GM19035 (cell line): ENCODE results near the gene TTI1.
"Not testable (repeated sequence)": the region's sequence is repeated elsewhere in the genome, so short reads cannot be mapped to it uniquely, and the experiment has no call there.

Experiments
- ATAC-seq: cut with Tn5 transposase; IDR thresholded peaks from one replicate; pipeline ENCODE4 v1.9.1; 2021; ENCODE audit not compliant: unreplicated experiment

Gene TTI1

DNA sequence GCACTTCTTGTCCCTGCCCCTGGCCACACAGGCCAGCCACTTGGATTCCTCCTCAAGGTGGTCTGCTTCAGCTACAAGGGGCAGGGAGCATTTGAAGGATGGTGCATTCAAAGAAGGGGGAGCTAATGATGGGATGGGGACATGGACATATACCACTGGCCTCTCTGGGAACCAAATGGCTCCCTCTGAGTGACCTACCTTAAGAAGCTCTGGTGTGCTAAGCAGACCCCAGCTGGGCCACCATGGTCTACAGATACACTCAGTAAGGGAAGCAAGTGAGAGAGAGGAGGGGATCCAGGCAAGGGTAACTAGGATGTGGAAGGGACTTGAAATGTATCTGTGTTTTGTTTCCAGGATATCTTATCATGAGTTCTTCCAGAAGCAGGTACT is 62.4 kb downstream of the TTI1 start:
- ATAC-seq: no peak

DNA sequence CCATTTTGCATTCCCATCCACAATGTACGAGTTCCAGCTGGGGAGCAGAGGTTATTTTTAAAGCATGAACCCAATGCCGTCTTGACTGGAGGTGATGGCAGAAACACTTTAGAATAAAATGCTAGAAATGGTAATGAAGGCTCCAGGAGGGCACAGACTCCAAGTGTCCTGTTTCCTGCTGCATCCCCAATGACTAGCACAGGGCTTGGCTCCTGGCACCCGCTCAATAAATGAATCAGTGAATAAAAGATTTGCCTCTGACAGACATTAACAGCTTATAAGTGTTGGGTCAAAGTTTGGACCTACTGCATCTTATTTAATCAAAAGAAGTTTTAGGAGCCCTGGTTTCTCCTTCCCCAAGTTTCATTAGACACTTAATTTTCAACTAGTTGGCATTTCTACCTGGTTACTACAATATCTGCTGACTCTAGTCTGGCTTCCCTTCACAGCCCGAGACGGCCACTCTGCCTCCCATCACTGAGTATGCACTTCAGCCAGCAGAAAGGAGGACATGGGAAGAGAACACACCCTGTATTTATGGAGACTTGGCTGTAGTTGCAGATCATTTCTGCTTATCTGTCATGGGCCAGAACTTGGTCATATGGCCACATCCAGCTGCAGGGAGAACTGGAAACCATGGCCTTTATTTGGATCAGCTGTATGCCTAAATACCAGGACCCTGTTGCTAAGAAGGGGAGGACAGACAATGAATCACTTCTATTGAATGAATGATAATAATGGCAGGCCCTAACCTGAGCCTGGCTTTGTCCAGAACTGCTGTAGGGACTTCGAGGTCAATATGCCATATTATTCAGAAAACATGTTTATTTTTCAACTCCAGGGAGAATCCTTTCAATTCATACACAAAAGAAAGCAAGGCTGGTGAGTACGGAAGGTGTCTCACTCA is 63.1 kb downstream of the TTI1 start:
- no peak for ATAC-seq

- no peak for ATAC-seq
Measured at GRCh38 chr20:37968841-37969401, 64.3 kb downstream of the TTI1 start.

DNA sequence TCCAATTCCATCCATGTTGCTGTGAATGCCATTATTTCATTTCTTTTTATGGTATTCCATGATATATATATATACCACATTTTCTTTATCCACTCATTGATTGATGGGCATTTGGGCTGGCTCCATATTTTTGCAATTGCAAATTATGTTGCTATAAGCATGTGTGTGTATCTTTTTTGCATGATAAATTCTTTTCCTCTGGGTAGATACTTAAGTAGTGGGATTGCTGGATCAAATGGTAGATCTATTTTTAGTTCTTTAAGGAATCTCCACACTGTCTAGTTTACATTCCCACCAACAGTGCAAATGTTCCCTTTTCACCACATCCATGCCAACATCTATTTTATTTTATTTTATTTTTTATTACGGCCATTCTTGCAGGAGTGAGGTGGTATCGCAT is 69.8 kb downstream of the TTI1 start:
- ATAC-seq: not testable (repeated sequence)

DNA sequence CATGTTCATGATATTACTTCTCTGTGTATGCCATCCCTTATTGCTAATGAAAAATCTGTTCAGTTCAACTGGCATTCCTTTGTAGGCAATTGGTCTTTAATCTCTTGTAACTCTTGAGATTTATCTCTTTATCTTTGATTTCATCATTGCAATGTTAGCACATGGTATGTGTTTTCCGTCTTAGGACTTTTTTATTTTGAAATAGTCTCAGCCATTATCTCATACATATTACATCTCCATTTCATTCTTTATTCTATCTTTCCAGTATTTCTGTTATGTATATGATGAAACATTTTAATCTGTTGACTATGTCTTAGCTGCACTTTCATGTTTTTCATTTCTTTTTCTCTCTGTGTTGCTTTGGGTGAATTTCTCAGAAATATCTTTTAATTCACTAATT is 72.2 kb downstream of the TTI1 start:
- no peak for ATAC-seq

DNA sequence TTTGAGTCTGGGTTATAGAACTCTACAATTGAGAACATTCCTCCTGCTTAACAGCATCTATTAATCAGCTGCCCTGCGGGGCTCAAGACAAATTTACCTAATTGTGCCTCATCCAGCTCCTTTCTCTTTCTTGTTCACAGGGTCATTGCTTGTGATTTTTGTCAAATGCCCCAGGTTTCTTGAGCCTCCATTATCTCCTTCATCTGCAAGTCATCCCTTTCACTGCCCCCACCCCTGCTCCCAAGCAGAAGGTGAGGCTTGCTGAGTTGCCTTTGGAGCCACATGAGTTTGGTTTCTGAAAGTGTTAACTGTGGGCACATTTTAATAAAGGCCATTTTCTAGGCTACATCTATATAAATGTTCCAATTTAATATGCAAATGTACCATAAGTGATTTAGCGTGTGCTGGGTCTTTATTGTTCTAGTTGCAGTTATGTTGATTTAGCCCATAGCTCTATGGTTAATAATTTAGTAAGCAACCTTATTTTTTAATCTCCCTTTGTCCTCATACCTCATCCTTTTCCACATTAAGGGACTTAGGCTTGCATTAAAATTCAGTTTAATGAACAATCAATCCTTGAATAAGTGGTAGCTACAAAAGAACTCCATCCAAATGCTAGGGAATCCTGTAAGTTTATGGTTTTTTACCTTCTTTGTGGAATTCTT is 74.3 kb downstream of the TTI1 start:
- no peak for ATAC-seq

DNA sequence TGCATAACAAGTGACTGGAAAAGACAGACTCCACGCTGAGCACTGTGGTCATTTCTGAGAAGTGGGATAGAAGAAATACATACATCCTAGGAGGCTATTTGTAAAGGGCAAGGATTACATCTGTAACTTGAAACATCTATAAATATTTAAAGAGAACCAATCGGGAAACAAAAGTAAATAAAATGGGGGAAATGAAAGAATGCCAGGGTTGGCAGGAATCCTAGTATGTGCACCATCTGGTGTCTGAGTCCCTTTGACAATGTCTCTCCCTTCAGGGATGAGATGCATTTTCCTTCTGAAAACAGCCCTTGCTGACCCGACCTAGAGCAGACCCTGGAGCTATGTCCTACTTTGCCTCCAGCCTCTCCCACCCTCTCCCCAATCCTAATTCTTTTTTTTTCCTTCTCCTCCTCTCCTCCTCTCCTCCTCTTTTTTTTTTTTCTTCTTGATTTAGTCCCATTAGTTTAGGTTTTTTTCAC is 77.1 kb downstream of the TTI1 start:
- no peak for ATAC-seq

DNA sequence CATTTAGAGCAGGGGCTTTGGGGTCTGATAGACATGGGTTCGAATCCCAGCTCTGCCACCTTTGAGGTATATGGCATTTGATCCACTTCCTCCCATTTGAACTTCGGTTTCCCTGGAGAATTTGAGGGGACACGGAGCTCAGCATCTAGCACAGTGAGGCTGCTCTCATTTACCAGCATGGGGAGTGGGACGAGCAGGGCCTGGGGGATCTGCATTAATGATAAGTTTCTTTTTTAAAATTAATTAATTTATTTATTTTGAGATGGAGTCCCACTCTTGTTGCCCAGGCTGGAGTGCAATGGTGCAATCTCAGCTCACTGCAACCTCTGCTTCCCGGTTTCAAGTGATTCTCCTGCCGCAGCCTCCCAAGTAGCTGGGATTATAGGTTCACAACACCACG is 77.7 kb downstream of the TTI1 start:
- ATAC-seq: no peak

GRCh38 chr20:37954626-37955025 is 78.6 kb downstream of the TTI1 start:
- no peak for ATAC-seq

DNA sequence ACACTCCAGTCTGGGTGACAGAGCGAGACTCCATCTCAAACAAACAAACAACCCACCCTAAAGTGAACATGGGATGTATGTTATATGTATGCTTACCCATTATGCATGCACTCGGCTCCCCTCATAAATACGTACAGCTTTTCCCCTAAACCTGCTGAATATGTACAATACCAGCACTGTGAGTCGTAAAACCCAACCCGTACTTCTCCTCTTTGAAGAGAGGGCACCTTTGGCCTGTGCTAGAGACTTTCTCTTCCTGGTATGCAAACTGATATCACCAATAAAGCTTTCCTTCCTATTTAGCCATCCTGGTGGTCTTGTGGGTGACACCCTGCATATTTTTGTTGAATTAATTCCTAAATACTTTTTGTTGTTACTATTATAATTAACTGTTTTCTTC is 79.1 kb downstream of the TTI1 start:
- ATAC-seq: no peak

DNA sequence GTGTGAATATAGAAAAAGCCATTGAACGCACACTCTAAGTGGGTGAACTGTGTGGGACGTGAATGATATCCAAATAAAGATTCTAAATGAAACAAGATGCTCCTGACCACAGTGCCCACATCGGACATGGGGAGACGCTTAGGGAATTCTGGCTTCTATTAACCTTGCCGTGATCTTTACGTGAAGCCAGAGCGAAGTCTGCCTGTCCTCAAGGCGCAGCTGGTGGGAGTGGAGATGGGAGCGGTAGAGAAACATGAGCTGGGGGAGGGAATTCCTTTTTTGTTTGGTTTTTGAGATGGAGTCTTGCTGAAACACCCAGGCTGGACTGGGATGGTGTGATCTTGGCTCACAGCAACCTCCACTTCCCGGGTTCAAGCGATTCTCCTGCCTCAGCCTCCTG is 84.3 kb downstream of the TTI1 start:
- no peak for ATAC-seq

- ATAC-seq: no peak
Measured at GRCh38 chr20:37947943-37948342, 85.3 kb downstream of the TTI1 start.

DNA sequence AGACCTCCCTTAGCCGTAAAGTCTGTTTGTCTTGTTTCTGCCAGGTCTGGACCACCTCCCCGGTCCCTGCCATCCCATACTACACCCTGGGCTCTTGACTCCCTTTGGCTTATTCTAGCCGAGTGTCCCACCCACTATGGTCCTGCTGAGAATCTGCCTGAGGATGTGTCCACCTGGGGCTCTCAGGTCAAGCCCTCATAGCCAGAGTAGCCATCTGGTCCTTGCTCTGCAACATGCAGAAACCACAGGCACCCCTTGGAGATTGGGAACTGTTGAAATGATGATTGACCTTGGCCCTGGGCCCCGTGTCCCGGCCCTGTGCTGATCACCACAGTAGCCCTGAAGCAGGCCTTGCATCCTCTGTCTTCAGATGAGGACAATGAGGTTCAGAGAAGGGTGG is 86.3 kb downstream of the TTI1 start:
- no peak for ATAC-seq

GRCh38 chr20:37945091-37945547 is 88.1 kb downstream of the TTI1 start:
- no peak for ATAC-seq

DNA sequence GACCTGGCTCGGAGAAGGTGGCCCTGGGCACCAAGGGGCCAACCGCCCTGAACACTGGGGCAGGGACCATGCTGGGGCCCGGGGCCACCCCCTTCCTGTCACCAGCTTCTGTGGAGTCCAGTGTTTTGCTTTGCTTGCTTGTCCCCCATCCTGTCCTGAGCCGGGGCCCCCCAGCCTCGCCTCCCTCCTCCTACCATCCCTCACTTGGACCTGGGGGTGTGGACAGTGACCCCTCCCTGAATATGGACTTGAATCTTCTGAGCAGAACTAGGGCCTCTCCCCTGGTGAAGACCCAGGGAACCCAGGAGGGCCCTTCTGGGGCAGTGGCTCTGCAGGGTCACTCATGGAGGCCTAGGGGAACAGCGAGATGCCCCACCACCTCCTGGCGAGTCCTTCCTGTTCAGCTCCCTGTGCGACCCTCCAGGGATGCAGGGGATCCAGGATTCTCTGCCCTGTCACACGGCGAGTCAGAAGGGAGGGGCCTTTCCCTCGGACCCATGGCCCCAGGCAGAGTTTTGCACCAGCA is 88.7 kb downstream of the TTI1 start:
- ATAC-seq: no peak

GRCh38 chr20:37943501-37944455 is 89.5 kb downstream of the TTI1 start:
- no peak for ATAC-seq

DNA sequence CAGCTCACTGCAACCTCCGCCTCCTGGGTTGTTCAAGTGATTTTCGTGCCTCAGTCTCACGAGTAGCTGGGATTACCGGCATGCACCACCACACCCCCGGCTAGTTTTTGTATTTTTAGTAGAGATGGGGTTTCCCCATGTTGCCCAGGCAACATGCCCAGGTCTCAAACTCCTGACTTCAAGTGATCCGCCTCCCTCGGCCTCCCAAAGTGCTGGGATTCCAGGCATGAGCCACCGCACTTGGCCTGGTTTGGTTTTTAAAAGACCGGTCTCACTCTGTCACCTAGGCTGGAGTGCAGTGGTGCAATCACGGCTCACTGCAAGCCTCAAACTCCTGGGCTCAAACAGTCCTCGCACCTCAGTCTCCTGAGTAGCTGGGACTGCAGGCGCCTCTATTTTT is 90.2 kb downstream of the TTI1 start:
- ATAC-seq: no peak

- ATAC-seq: no peak
Measured at GRCh38 chr20:37941992-37942391, 91.3 kb downstream of the TTI1 start.

GRCh38 chr20:37941332-37941731 is 91.9 kb downstream of the TTI1 start:
- ATAC-seq: no peak

GRCh38 chr20:37940858-37941257 is 92.4 kb downstream of the TTI1 start:
- no peak for ATAC-seq
